GM23248 (cell line): ENCODE data around the gene FSCN2. TPM values are rescaled to one million over a fixed set of nuclear protein-coding genes. Genes with fewer than 3 reads are reported as not detected.

ENCODE experiments used
- DNase-seq: peaks from one replicate; pipeline ENCODE4 v3.0.0-alpha.2; 2015
- H2AFZ ChIP-seq: fragments of 200-600 bp; sonication (generic); 2 replicates; pipeline ENCODE4 v1.6.1; 2016; ENCODE audit warnings: antibody characterized with exemption
- H3F3A ChIP-seq: fragments of 200-600 bp; sonication (generic); 2 replicates; pipeline ENCODE4 v1.6.1; 2016; ENCODE audit warnings: mild to moderate bottlenecking, antibody characterized with exemption, mixed run types; ENCODE audit not compliant: insufficient read depth
- H3K27ac ChIP-seq: fragments of 200-600 bp; sonication (generic); 2 replicates; pipeline ENCODE4 v1.5.1; 2016; ENCODE audit warnings: mild to moderate bottlenecking
- H3K27me3 ChIP-seq: fragments of 200-600 bp; sonication (generic); replicated peaks from 2 replicates; pipeline ENCODE4 v1.6.1; 2016; ENCODE audit warnings: mild to moderate bottlenecking; ENCODE audit not compliant: insufficient read depth
- H3K36me3 ChIP-seq: fragments of 200-600 bp; sonication (generic); 2 replicates; pipeline ENCODE4 v1.6.1; 2016; ENCODE audit warnings: low read depth, mild to moderate bottlenecking
- H3K4me1 ChIP-seq: fragments of 200-600 bp; sonication (generic); 2 replicates; pipeline ENCODE4 v1.6.1; 2016; ENCODE audit warnings: mild to moderate bottlenecking; ENCODE audit not compliant: insufficient read depth
- H3K4me2 ChIP-seq: fragments of 200-600 bp; sonication (generic); one replicate; pipeline ENCODE4 v1.6.1; 2016; ENCODE audit warnings: mild to moderate bottlenecking; ENCODE audit not compliant: unreplicated experiment
- H3K4me3 ChIP-seq: fragments of 200-600 bp; sonication (generic); 2 replicates; pipeline ENCODE4 v1.5.1; 2016; ENCODE audit warnings: mild to moderate bottlenecking
- H3K79me2 ChIP-seq: fragments of 200-600 bp; sonication (generic); 2 replicates; pipeline ENCODE4 v1.6.1; 2016; ENCODE audit warnings: mild to moderate bottlenecking; ENCODE audit not compliant: insufficient read depth
- H3K9ac ChIP-seq: fragments of 200-600 bp; sonication (generic); 2 replicates; pipeline ENCODE4 v1.6.1; 2016; ENCODE audit warnings: mild to moderate bottlenecking
- H3K9me2 ChIP-seq: fragments of 200-600 bp; sonication (generic); 2 replicates; pipeline ENCODE4 v1.6.1; 2016; ENCODE audit warnings: mixed run types, mild to moderate bottlenecking, moderate library complexity; ENCODE audit not compliant: insufficient read depth
- H3K9me3 ChIP-seq: fragments of 200-600 bp; sonication (generic); one replicate; pipeline ENCODE4 v1.6.1; 2017; ENCODE audit warnings: low read depth
- H4K20me1 ChIP-seq: fragments of 200-600 bp; sonication (generic); 2 replicates; pipeline ENCODE4 v1.6.0; 2016; ENCODE audit not compliant: insufficient read depth
- EZH2 ChIP-seq: fragments of 200-600 bp; sonication (generic); IDR thresholded peaks from 2 replicates; pipeline ENCODE4 v1.6.1; 2018; ENCODE audit warnings: antibody characterized with exemption, mild to moderate bottlenecking; ENCODE audit not compliant: insufficient read depth, poor library complexity, severe bottlenecking
- EZH2phosphoT487 ChIP-seq: fragments of 200-600 bp; sonication (generic); IDR thresholded peaks from 2 replicates; pipeline ENCODE4 v1.6.1; 2018; ENCODE audit warnings: antibody characterized with exemption, moderate library complexity, mild to moderate bottlenecking, low read depth; ENCODE audit not compliant: insufficient read depth
- WGBS, 2 experiments: methylation state at CpG; one replicate each; pipeline ENCODE4 v1.1.6; 2015 to 2017; ENCODE audit warnings: low lambda C conversion rate in 2 of 2, low coverage in 1 of 2; ENCODE audit errors: missing lambda C conversion rate in 2 of 2; 5-methylcytosine and 5-hydroxymethylcytosine counted together
- in situ Hi-C: fragments of 300-500 bp; cut with MboI; formaldehyde crosslinking; loops from 2 replicates; pipeline ENCODE4 v1.15.0; 2020
- polyA plus RNA-seq: library from polyadenylated mRNA; unstranded; fragments of >200 nt; fragmentation: Nextera tagmentation; extraction: Ambion mirVana; gene quantifications from 2 replicates; pipeline ENCODE4 v1.2.1, GENCODE V29; 2016
- total RNA-seq: library from RNA; depleted of rRNA; stranded (reverse); fragments of >200 nt; shearing (Covaris generic); gene quantifications from 2 replicates; pipeline ENCODE4 v1.2.3, GENCODE V29; 2014

FSCN2 gene
- total and polyA plus RNA-seq, 2 experiments from 2014 or later: 0.48 to 3.2 TPM

DNA sequence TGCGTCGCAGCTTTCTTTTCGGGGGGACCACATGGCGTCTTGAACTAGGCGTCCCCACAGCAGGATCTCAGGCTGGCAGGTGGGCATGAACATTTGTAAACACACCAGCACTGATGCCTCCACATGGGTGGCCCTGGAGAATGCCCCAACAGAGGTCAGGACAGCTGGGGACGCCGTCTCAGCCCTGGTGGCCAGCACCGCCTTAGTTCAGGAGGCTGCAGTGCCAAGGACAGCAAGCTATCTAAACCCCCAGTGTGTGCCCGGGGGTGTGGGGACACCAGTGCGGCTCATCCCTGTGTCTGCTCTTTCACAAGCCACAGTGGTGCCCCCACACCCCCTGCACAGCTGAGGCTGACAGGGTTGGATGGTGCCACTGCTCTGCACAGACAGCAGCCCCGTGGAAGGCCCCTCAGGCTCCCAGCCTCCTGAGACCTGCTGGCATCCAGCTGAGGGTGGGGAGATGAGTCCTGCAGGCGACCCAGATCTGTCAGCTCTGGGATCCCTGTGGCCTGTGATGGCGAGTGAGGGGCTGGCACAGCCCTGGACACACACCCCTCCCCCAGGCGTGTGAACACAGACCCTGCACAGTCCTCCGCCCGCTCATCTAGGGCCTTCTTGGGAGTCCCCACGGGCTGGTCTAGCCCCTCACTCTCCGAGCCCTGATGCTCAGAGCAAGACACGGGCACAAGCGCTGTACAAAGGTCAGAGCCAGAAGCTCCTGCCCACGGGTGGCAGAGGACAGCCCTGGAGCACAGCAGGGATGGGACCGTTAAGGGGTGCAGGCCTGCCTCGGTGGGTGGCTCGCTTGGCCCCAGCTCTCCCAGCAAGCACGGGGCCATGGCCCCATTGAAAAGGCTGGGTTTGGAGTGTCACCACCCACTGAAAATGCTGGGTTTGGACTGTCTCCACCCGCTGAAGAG is 10.7 kb downstream of the FSCN2 start:
- 84 to 85% methylated on average over 26 of the region's 26 CpGs for WGBS, 2 experiments
- Histone ChIP-seq H3F3A (no peaks in the 10 kb centered on the region), H3K9me2 (no peaks in the 10 kb centered on the region), H4K20me1 (no peaks in the 10 kb centered on the region), H2AFZ (no peak overlapping the region), H3K36me3 (no peaks in the 10 kb centered on the region; the same call in 1 of the 2 replicates), H3K79me2 (no peaks in the 10 kb centered on the region), H3K9me3 (no peaks in the 10 kb centered on the region), H3K4me3 (no peak overlapping the region), H3K4me1 (no peaks in the 10 kb centered on the region), H3K27me3 (no peaks in the 10 kb centered on the region), H3K4me2 (no peak overlapping the region), H3K27ac (no peak overlapping the region), H3K9ac (no peak overlapping the region)
- in situ Hi-C loops: no loop called here
- TF ChIP-seq EZH2phosphoT487 (no peak), EZH2 (no peak)
- no peak for DNase-seq

DNA sequence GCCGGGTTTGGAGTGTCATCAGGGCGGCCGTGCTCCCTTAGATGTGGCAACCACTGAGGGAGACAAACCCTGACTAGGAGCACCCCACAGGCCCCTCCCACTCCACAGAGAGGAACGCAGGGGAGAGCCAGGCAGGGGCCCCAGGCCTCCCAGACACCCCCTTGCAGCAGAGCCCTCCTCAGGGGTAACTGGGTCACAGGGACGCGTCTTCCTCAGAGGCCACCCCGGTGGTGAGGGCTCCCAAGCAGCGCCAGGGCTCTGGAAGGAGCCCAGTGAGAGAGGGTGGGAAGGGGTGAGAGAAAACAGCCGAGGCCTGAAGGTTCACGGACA is 11.4 kb downstream of the FSCN2 start:
- Histone ChIP-seq H3K4me2 (no peak overlapping the region), H3K4me3 (no peak overlapping the region), H4K20me1 (no peaks in the 10 kb centered on the region), H3K9me3 (no peaks in the 10 kb centered on the region), H3K27me3 (no peaks in the 10 kb centered on the region), H3K9me2 (no peaks in the 10 kb centered on the region), H3K79me2 (no peaks in the 10 kb centered on the region), H3F3A (no peaks in the 10 kb centered on the region), H3K27ac (no peak overlapping the region), H3K4me1 (no peaks in the 10 kb centered on the region), H2AFZ (no peak overlapping the region), H3K9ac (no peak overlapping the region), H3K36me3 (no peaks in the 10 kb centered on the region; the same call in 1 of the 2 replicates)
- no peak for TF ChIP-seq EZH2phosphoT487
- TF ChIP-seq EZH2: no peak
- 87 to 88% methylated on average over 10 of the region's 10 CpGs for WGBS, 2 experiments
- in situ Hi-C loops: no loop called here
- no peak for DNase-seq

DNA sequence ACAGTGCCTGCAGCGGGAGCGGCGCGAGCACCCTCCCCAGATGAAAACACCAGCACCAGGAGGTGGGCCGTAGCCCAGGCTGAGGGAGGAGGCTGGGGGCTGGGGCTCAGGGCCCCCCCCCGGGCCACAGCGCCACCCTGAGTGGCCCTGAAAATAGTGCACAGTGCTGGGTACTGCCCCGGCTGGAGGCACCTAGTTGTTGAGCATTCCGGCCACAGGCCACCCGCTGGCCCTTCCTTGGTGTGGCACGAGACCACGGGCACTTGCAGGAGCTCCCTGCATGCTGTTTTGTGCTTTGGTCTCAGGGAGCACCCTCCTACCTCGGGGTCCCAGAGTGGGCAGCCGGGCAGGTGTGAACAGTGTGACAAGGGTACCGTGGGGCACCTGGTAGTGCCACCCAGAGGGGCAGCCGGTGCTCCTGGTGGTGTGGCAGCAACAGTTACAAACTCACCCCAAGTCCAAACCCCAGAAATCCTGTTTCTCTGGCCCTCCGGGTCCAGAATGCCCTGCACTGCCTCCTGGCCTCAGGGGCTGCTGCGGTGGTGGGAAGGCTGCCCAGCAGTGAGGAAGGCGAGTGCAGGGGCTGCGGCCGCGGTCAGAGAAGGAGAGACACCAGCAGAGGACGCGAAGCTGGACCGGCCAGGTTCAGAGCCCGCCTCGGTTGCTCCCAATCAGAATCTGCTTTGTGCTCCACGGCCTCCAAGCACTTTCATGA is 11.9 kb downstream of the FSCN2 start:
- Histone ChIP-seq H3K4me2 (no peak overlapping the region), H3K4me3 (no peak overlapping the region), H3K9ac (no peak overlapping the region), H3K9me3 (no peaks in the 10 kb centered on the region), H3K36me3 (no peaks in the 10 kb centered on the region; the same call in 1 of the 2 replicates), H2AFZ (no peak overlapping the region), H3K9me2 (no peaks in the 10 kb centered on the region), H3K27me3 (no peaks in the 10 kb centered on the region), H3K4me1 (no peaks in the 10 kb centered on the region), H4K20me1 (no peaks in the 10 kb centered on the region), H3F3A (no peaks in the 10 kb centered on the region), H3K79me2 (no peaks in the 10 kb centered on the region), H3K27ac (no peak overlapping the region)
- no peak for TF ChIP-seq EZH2phosphoT487
- no peak for TF ChIP-seq EZH2
- no peak for DNase-seq
- 92 to 95% methylated on average over 25 to 26 of the region's 28 CpGs for WGBS, 2 experiments
- in situ Hi-C loops: no loop called here

DNA sequence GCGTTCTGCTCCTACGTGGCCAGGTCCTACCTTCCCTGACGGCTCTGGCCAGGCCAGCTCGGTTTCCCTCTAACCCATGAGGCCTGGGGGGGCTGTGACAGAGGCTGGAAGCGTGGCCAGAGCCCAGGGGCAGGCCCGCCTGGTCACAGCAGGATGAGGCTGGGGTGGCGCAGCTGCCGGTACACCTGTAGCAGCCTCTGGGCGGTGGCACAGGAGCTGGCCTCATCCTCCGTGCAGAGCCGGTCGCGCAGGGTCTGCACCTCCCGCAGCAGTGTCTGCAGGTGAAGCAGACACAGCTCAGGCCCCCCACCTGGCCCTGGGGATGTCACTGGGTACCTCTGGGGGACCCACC is 12.5 kb downstream of the FSCN2 start:
- in situ Hi-C loops: no loop called here

More for the DNA sequence above, 12.5 kb downstream of the FSCN2 start:
- 96 to 98% methylated on average over 12 to 14 of the region's 14 CpGs for WGBS, 2 experiments
- Histone ChIP-seq H3K4me3 (no peak overlapping the region), H4K20me1 (no peaks in the 10 kb centered on the region), H3K27ac (no peak overlapping the region), H3K4me1 (no peaks in the 10 kb centered on the region), H3K79me2 (no peaks in the 10 kb centered on the region), H3K9me2 (no peaks in the 10 kb centered on the region), H3F3A (no peaks in the 10 kb centered on the region), H3K9ac (no peak overlapping the region), H3K4me2 (no peak overlapping the region), H3K27me3 (no peaks in the 10 kb centered on the region), H3K9me3 (no peaks in the 10 kb centered on the region), H3K36me3 (no peaks in the 10 kb centered on the region; the same call in 1 of the 2 replicates), H2AFZ (no peak overlapping the region)
- no peak for DNase-seq
- TF ChIP-seq EZH2phosphoT487: no peak
- no peak for TF ChIP-seq EZH2
